ENCODE results near the gene NAALADL1. TPM values are rescaled to one million over a fixed set of nuclear protein-coding genes. Genes with fewer than 3 reads are reported as not detected.

NAALADL1 gene
- total RNA-seq, 1 donor = 11.5 TPM

DNA sequence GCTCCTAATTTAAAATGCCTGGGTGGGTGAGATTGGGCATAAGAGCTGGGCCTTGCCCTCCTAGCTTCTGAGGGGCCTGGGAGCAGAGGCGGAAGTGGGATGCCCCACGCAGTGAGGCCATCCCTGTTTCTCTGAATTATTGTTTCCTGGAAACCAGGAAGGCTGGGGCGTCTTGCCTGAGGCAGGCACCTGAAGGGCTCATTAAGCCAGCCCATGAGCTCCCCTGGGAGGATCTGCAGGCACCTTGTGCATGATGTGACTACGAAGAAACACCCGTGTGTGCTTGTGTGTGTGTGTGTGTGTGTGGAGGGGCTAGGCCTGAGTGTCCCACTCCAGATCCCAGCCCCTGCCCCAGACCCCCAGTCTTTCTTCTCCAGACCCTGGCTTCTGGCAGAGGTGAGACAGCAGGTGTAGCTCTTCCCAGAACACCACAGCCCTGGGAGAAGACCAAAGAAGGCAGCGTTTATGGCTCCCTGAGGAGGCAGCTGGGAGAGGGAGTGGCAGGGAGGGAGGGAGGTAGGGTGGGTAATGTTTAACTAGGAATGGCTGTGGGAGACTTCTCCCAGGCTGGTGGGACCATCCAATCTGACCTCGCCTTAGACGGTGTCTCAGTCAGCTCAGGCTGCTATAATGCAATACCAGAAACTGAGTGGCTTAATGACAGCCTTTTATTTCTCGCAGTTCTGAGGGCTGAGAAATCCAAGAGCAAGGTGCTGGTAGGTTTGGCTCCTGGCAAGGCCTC is 59.5 kb downstream of the NAALADL1 start:
- no peak for TF ChIP-seq CTCF (IDR thresholded peaks at IDR 0.05; ENCODE audit: insufficient read depth, low read length)
- DNase-seq (ENCODE audit: low read depth) = no peak

DNA sequence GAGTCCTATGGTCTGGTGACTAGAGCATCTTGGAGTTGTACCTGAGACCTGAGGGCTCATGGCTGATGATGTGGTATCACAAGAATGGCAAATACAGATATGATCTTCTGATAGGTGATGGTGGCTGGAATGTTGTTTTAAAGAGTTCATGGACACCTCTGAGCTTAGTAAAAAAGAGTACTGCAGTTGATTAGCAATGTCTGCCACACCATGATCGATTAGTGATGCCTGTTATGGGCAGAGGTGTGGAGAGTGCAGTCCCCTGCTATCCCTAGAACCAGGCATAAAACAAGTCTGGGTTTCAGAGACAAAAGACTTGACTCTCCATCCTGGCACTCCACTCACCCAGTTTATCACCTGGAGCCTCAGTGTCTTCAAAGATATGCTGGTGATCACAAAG is 60.2 kb downstream of the NAALADL1 start:
- no peak for TF ChIP-seq CTCF (IDR thresholded peaks at IDR 0.05; ENCODE audit: insufficient read depth, low read length)
- DNase-seq (ENCODE audit: low read depth) = no peak
- H3K4me3 ChIP-seq (ENCODE audit: low read depth, low read length) = no peak overlapping the region

More for the DNA sequence above, 59.5 kb downstream of the NAALADL1 start:
- H3K4me3 ChIP-seq (ENCODE audit: low read depth, low read length) = no peak overlapping the region

DNA sequence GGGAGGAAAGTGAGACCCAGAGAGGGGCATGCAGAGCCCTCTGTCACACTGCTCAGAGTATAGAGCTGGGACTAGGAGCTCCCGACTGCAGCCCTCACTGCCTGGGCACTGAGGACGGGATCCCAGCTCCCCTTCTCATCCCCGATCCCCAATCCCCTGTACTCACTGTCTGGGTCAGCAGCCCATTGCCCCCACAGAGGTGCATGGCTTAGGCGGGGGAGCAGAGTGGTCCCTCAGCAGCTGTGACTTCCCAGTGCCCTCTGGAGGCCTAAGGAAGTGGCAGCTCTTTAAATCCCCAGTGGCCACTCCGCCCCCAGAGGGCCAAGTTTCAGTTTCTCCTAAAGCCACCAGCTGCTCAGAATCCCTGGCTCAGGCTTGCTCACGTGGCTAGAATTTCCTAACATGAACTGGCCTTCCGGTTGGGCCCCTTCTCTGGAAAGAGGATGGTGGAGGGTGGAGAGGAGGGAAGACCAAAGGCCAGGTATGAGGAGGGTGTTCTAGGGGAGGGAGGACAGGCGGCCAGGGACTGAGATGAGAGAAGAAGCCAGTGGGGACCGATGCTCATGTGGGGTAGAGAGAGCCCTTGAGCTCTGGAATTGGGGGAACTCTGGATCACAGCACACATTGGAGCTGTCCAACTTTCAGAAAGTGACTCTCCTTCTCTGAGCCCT is 61.5 kb downstream of the NAALADL1 start, which contains the start of gene BATF2:
BATF2 (minus strand) TSS at position 262 of the 671 bp plus-strand sequence; CDS start at position 205, 57 bp downstream.
- peak; percentile 66 for DNase-seq (ENCODE audit: low read depth)
- H3K4me3 ChIP-seq (ENCODE audit: low read depth, low read length) = peak within 1 kb of the TSS; percentile 55
- peak; percentile 20 for TF ChIP-seq CTCF (IDR thresholded peaks at IDR 0.05; ENCODE audit: insufficient read depth, low read length)

GRCh38 chr11:64996327-64996709 is 62.0 kb downstream of the NAALADL1 start:
- no peak for DNase-seq (ENCODE audit: low read depth)
- peak overlapping the region; percentile 55 for H3K4me3 ChIP-seq (ENCODE audit: low read depth, low read length)
- TF ChIP-seq CTCF (IDR thresholded peaks at IDR 0.05; ENCODE audit: insufficient read depth, low read length) = no peak

Small RNAs within 50 kb of the gene (small RNA-seq; reads per million reads assigned to genes)
- gene MIR6879 = not detected
- gene SNX15 = 0.45 reads per million

Other genes with a start within 250 kb of the NAALADL1 start
- 6.2 and 15.9 TPM in 2 replicates for gene MEN1, start 248.0 kb downstream of the NAALADL1 start, total RNA-seq (ENCODE audit: low replicate concordance)
- 0.08 and 0.09 TPM in 2 replicates for gene CDC42BPG, start 213.9 kb downstream of the NAALADL1 start, total RNA-seq (ENCODE audit: low replicate concordance)
- gene EHD1, start 179.9 kb downstream of the NAALADL1 start, total RNA-seq (ENCODE audit: low replicate concordance) = 68.1 and 113 TPM in 2 replicates
- gene ATG2A, start 141.3 kb downstream of the NAALADL1 start, total RNA-seq (ENCODE audit: low replicate concordance) = 18.2 and 18.8 TPM in 2 replicates
- 7.9 and 9.3 TPM in 2 replicates for gene PPP2R5B, start 133.9 kb downstream of the NAALADL1 start, total RNA-seq (ENCODE audit: low replicate concordance)
- gene GPHA2, start 122.7 kb downstream of the NAALADL1 start, total RNA-seq (ENCODE audit: low replicate concordance) = not detected in 2 replicates
- gene MAJIN, start 86.4 kb downstream of the NAALADL1 start, total RNA-seq (ENCODE audit: low replicate concordance) = not detected in 2 replicates
- gene BATF2, start 61.6 kb downstream of the NAALADL1 start, total RNA-seq (ENCODE audit: low replicate concordance) = 0.25 and 0.45 TPM in 2 replicates
- gene ARL2, start 44.4 kb downstream of the NAALADL1 start, total RNA-seq (ENCODE audit: low replicate concordance) = 14.9 and 97.9 TPM in 2 replicates
- gene SNX15, start 31.1 kb downstream of the NAALADL1 start, total RNA-seq (ENCODE audit: low replicate concordance) = 11.1 and 17.4 TPM in 2 replicates
- 13.0 and 19.1 TPM in 2 replicates for gene SAC3D1, start 17.3 kb downstream of the NAALADL1 start, total RNA-seq (ENCODE audit: low replicate concordance)
- gene CDCA5, start 25.5 kb upstream of the NAALADL1 start, total RNA-seq (ENCODE audit: low replicate concordance) = 2.5 and 19.3 TPM in 2 replicates
- gene ZFPL1, start 25.7 kb upstream of the NAALADL1 start, total RNA-seq (ENCODE audit: low replicate concordance) = 9.6 and 42.5 TPM in 2 replicates
- gene VPS51, start 37.7 kb upstream of the NAALADL1 start, total RNA-seq (ENCODE audit: low replicate concordance) = 211 and 336 TPM in 2 replicates
- gene TM7SF2, start 53.3 kb upstream of the NAALADL1 start, total RNA-seq (ENCODE audit: low replicate concordance) = 9.2 and 10.0 TPM in 2 replicates
- 9.9 and 30.4 TPM in 2 replicates for gene ZNHIT2, start 59.1 kb upstream of the NAALADL1 start, total RNA-seq (ENCODE audit: low replicate concordance)
- 239 and 640 TPM in 2 replicates for gene FAU, start 63.6 kb upstream of the NAALADL1 start, total RNA-seq (ENCODE audit: low replicate concordance)
- gene MRPL49, start 63.8 kb upstream of the NAALADL1 start, total RNA-seq (ENCODE audit: low replicate concordance) = 24.2 and 34.7 TPM in 2 replicates
- 10.4 and 24.3 TPM in 2 replicates for gene SYVN1, start 76.0 kb upstream of the NAALADL1 start, total RNA-seq (ENCODE audit: low replicate concordance)
- gene SPDYC, start 111.7 kb upstream of the NAALADL1 start, total RNA-seq (ENCODE audit: low replicate concordance) = not detected in 2 replicates
- gene CAPN1, start 123.4 kb upstream of the NAALADL1 start, total RNA-seq (ENCODE audit: low replicate concordance) = 43.2 and 164 TPM in 2 replicates
- gene POLA2, start 203.4 kb upstream of the NAALADL1 start, total RNA-seq (ENCODE audit: low replicate concordance) = 8.7 and 32.4 TPM in 2 replicates

All from fibroblast of the aortic adventitia (primary cell).